OCI-LY3 (cell line): ENCODE data around the gene RNF14.

Source experiments
- CTCF ChIP-seq: fragments of 200-600, 300-600 bp; sonication (generic); IDR thresholded peaks from 2 replicates; pipeline ENCODE4 v1.5.1; 2014; ENCODE audit warnings: antibody characterized with exemption, low read length, low read depth
- EZH2phosphoT487 ChIP-seq: fragments of 200-600 bp; shearing (Covaris generic); IDR thresholded peaks from 2 replicates; pipeline ENCODE4 v1.6.1; 2018; ENCODE audit warnings: antibody characterized with exemption, mixed run types, low read depth

GRCh38 chr5:142023836-142024235 is 54.9 kb downstream of the RNF14 start:
- TF ChIP-seq CTCF, result no peak
- no peak for TF ChIP-seq EZH2phosphoT487
